Measurements from ENCODE around the gene SNAI1.

DNA sequence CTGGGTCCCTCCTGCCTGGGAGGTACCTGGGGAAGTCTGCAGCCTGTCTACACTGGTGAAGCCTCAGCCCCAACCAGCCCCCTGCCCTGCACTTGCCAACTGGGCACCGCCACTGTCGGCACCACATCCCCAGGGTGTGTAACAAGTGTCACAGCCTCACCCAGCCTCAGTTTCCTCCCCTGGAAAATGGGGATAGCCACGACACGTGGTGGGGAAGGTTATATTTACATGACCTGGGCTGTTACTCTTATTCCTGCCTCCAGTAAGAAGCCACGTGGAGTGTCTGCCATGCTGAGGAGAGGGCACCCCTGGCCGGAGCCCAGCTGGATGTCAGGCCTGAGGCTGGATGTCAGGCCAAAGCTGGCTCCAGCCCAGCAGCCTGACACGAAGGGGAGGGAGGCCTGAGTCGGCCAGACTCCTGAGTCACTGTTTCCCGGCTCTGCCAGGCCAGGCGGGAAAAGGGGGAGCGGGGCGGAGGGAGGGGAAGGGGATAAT, 44.9 kb downstream of the SNAI1 start:
- TF ChIP-seq POLR2A (IDR thresholded peaks at IDR 0.05): no peak
- TF ChIP-seq, protein P1, sequence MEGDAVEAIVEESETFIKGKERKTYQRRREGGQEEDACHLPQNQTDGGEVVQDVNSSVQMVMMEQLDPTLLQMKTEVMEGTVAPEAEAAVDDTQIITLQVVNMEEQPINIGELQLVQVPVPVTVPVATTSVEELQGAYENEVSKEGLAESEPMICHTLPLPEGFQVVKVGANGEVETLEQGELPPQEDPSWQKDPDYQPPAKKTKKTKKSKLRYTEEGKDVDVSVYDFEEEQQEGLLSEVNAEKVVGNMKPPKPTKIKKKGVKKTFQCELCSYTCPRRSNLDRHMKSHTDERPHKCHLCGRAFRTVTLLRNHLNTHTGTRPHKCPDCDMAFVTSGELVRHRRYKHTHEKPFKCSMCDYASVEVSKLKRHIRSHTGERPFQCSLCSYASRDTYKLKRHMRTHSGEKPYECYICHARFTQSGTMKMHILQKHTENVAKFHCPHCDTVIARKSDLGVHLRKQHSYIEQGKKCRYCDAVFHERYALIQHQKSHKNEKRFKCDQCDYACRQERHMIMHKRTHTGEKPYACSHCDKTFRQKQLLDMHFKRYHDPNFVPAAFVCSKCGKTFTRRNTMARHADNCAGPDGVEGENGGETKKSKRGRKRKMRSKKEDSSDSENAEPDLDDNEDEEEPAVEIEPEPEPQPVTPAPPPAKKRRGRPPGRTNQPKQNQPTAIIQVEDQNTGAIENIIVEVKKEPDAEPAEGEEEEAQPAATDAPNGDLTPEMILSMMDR (IDR thresholded peaks at IDR 0.05): no peak

Data from Peyer's patch (tissue), 4 donors.